HEK293 (cell line): ENCODE measurements around the gene OR9G4.

Source experiments
- CTCF ChIA-PET: fragments of 350-600 bp; formaldehyde crosslinking; extraction: SDS; loops from one replicate; lab custom pipeline; 2021; ENCODE audit warnings: antibody characterized with exemption; lab: Yijun Ruan, JAX
- POLR2A ChIA-PET: fragments of 300-600 bp; formaldehyde crosslinking; extraction: SDS; loops from one replicate; lab custom pipeline; 2020; ENCODE audit warnings: antibody characterized with exemption, inconsistent platforms; lab: Yijun Ruan, JAX
- H3K27ac ChIP-seq: fragments of 200-500 bp; sonication (Bioruptor generic); 2 replicates; pipeline ENCODE4 v1.5.1; 2014; ENCODE audit warnings: low read depth, low read length, control low read depth, inconsistent platforms; ENCODE audit errors: extremely low read depth
- H3K36me3 ChIP-seq, 2 experiments: fragments of 200-500 bp in 1 of 2; sonication (Bioruptor generic) in 1 of 2; 1 replicate in 1 of 2; 2 replicates in 1 of 2; pipeline ENCODE4 v1.5.1; 2014 to 2017; ENCODE audit warnings: inconsistent platforms in 2 of 2, low read length in 2 of 2; ENCODE audit not compliant: control insufficient read depth in 2 of 2, insufficient read depth in 1 of 2
- H3K4me1 ChIP-seq: fragments of 200-500 bp; sonication (Bioruptor generic); 2 replicates; pipeline ENCODE4 v1.5.1; 2014; ENCODE audit warnings: mild to moderate bottlenecking, low read length, inconsistent platforms; ENCODE audit not compliant: control insufficient read depth, insufficient read depth
- H3K4me3 ChIP-seq: 2 replicates; pipeline ENCODE4 v1.5.1; 2011; ENCODE audit warnings: low read depth, mild to moderate bottlenecking, control low read depth, low read length, moderate library complexity
- H3K9me3 ChIP-seq: fragments of 200-500 bp; sonication (Bioruptor generic); 2 replicates; pipeline ENCODE4 v1.5.1; 2014; ENCODE audit warnings: low read depth, low read length, inconsistent platforms; ENCODE audit not compliant: control insufficient read depth, insufficient read depth
- BCL6B ChIP-seq: fragments of 450-650 bp; formaldehyde crosslinking; IDR thresholded peaks from 2 replicates; pipeline ENCODE4 v1.5.1; 2017; ENCODE audit warnings: missing biosample characterization, missing genetic modification characterization
- GLIS2 ChIP-seq: fragments of 450-650 bp; formaldehyde crosslinking; IDR thresholded peaks from 2 replicates; pipeline ENCODE4 v1.5.1; 2016; ENCODE audit warnings: missing biosample characterization, missing genetic modification characterization
- KLF10 ChIP-seq: fragments of 450-650 bp; IDR thresholded peaks from 2 replicates; pipeline ENCODE4 v1.5.1; 2018; ENCODE audit warnings: missing biosample characterization, mild to moderate bottlenecking, missing genetic modification characterization
- KLF16 ChIP-seq: fragments of 450-650 bp; formaldehyde crosslinking; IDR thresholded peaks from 2 replicates; pipeline ENCODE4 v1.5.1; 2017; ENCODE audit warnings: missing biosample characterization, missing genetic modification characterization
- KLF17 ChIP-seq: fragments of 450-650 bp; formaldehyde crosslinking; IDR thresholded peaks from 2 replicates; pipeline ENCODE4 v1.5.1; 2016; ENCODE audit warnings: missing biosample characterization, missing genetic modification characterization
- MZF1 ChIP-seq: fragments of 450-650 bp; formaldehyde crosslinking; IDR thresholded peaks from 2 replicates; pipeline ENCODE4 v1.5.1; 2017; ENCODE audit warnings: missing biosample characterization, missing genetic modification characterization, borderline replicate concordance
- PRDM1 ChIP-seq: fragments of 450-650 bp; formaldehyde crosslinking; IDR thresholded peaks from 2 replicates; pipeline ENCODE4; 2016; ENCODE audit warnings: missing biosample characterization, missing genetic modification characterization
- WT1 ChIP-seq: fragments of 450-650 bp; formaldehyde crosslinking; IDR thresholded peaks from 2 replicates; pipeline ENCODE4 v1.5.1; 2016; ENCODE audit warnings: missing biosample characterization, missing genetic modification characterization
- ZBTB17 ChIP-seq: fragments of 450-650 bp; formaldehyde crosslinking; IDR thresholded peaks from 2 replicates; pipeline ENCODE4 v1.5.1; 2016; ENCODE audit warnings: missing biosample characterization, missing genetic modification characterization
- ZBTB7A ChIP-seq: fragments of 450-650 bp; formaldehyde crosslinking; IDR thresholded peaks from 2 replicates; pipeline ENCODE4 v1.5.1; 2016; ENCODE audit warnings: low read depth, missing biosample characterization, missing genetic modification characterization
- ZNF16 ChIP-seq: fragments of 450-650 bp; formaldehyde crosslinking; IDR thresholded peaks from 2 replicates; pipeline ENCODE4 v1.5.1; 2016; ENCODE audit warnings: low read depth, missing biosample characterization, missing genetic modification characterization
- ZNF2 ChIP-seq: fragments of 450-650 bp; formaldehyde crosslinking; IDR thresholded peaks from 2 replicates; pipeline ENCODE4 v1.5.1; 2016; ENCODE audit warnings: missing biosample characterization, missing genetic modification characterization
- ZNF24 ChIP-seq: fragments of 450-650 bp; formaldehyde crosslinking; IDR thresholded peaks from 2 replicates; pipeline ENCODE4 v1.5.1; 2016; ENCODE audit warnings: missing biosample characterization, missing genetic modification characterization
- ZNF26 ChIP-seq: fragments of 450-650 bp; formaldehyde crosslinking; IDR thresholded peaks from 2 replicates; pipeline ENCODE4 v1.5.1; 2016; ENCODE audit warnings: missing biosample characterization, missing genetic modification characterization
- ZNF292 ChIP-seq: fragments of 450-650 bp; formaldehyde crosslinking; IDR thresholded peaks from 2 replicates; pipeline ENCODE4 v1.5.1; 2016; ENCODE audit warnings: low read depth, missing biosample characterization, missing genetic modification characterization, borderline replicate concordance
- ZNF335 ChIP-seq: fragments of 450-650 bp; formaldehyde crosslinking; conservative IDR thresholded peaks from 2 replicates; pipeline ENCODE4 v1.5.1; 2016; ENCODE audit warnings: missing biosample characterization, missing genetic modification characterization
- ZNF350 ChIP-seq: fragments of 450-650 bp; formaldehyde crosslinking; IDR thresholded peaks from 2 replicates; pipeline ENCODE4 v1.5.0; 2017; ENCODE audit warnings: missing biosample characterization, mild to moderate bottlenecking, missing genetic modification characterization
- ZNF394 ChIP-seq: fragments of 450-650 bp; formaldehyde crosslinking; IDR thresholded peaks from 2 replicates; pipeline ENCODE4 v1.5.1; 2016; ENCODE audit warnings: missing biosample characterization, missing genetic modification characterization, mild to moderate bottlenecking, moderate library complexity, borderline replicate concordance
- ZNF404 ChIP-seq: fragments of 450-650 bp; formaldehyde crosslinking; IDR thresholded peaks from 2 replicates; pipeline ENCODE4 v1.5.1; 2017; ENCODE audit warnings: missing biosample characterization, missing genetic modification characterization
- ZNF624 ChIP-seq: fragments of 450-650 bp; formaldehyde crosslinking; IDR thresholded peaks from 2 replicates; pipeline ENCODE4 v1.5.1; 2017; ENCODE audit warnings: missing biosample characterization, missing genetic modification characterization
- ZNF660 ChIP-seq: fragments of 450-650 bp; IDR thresholded peaks from 2 replicates; pipeline ENCODE4 v1.5.1; 2018; ENCODE audit warnings: missing biosample characterization, mild to moderate bottlenecking, missing genetic modification characterization
- ZNF707 ChIP-seq: fragments of 450-650 bp; formaldehyde crosslinking; IDR thresholded peaks from 2 replicates; pipeline ENCODE4 v1.5.1; 2016; ENCODE audit warnings: missing biosample characterization, missing genetic modification characterization
- ZNF768 ChIP-seq: fragments of 450-650 bp; formaldehyde crosslinking; IDR thresholded peaks from 2 replicates; pipeline ENCODE4 v1.5.1; 2018; ENCODE audit warnings: missing biosample characterization, mild to moderate bottlenecking, missing genetic modification characterization

Gene OR9G4

GRCh38 chr11:56714206-56714605 lies 34.3 kb downstream of the OR9G4 start:
- no peak for TF ChIP-seq ZBTB17 (tag by site-specific recombination)
- TF ChIP-seq KLF17: no peak
- no peak for TF ChIP-seq BCL6B
- no peak for TF ChIP-seq ZNF660 (tag by site-specific recombination)
- no peak for TF ChIP-seq ZNF2 (tag by site-specific recombination)
- no peak for TF ChIP-seq ZNF768 (tag by site-specific recombination)
- no peak for TF ChIP-seq ZNF350
- TF ChIP-seq ZNF624 (tag by site-specific recombination): no peak
- H3K9me3 ChIP-seq: no peaks in the 10 kb centered on the region
- H3K4me1 ChIP-seq: no peaks in the 10 kb centered on the region
- no peaks in the 10 kb centered on the region for H3K36me3 ChIP-seq
- ChIA-PET CTCF (no interaction called here), POLR2A (no interaction called here)
- H3K27ac ChIP-seq: no peak overlapping the region
- no peak overlapping the region for H3K4me3 ChIP-seq

GRCh38 chr11:56706486-56706885 lies 42.0 kb downstream of the OR9G4 start:
- POLR2A ChIA-PET: no interaction called here
- CTCF ChIA-PET: interaction anchor here (0.5 kb wide), 1 partner anchor 9 kb away, joined by 3 read pairs; no protein-coding TSS in a partner anchor
- TF ChIP-seq ZNF335 (tag by site-specific recombination) (no peak), ZNF707 (tag by site-specific recombination) (no peak), BCL6B (no peak), KLF10 (no peak), KLF16 (tag by site-specific recombination) (no peak), ZNF16 (no peak), WT1 (tag by site-specific recombination) (no peak), ZBTB7A (tag by site-specific recombination) (no peak), ZNF404 (no peak), MZF1 (tag by site-specific recombination) (no peak), ZNF292 (tag by site-specific recombination) (no peak), ZNF26 (tag by site-specific recombination) (no peak), GLIS2 (no peak), ZNF624 (tag by site-specific recombination) (no peak), PRDM1 (tag by site-specific recombination) (no peak), ZNF394 (no peak), ZNF2 (tag by site-specific recombination) (no peak), ZNF24 (no peak)
- Histone ChIP-seq H3K27ac (no peak overlapping the region), H3K4me1 (no peaks in the 10 kb centered on the region), H3K36me3 (no peaks in the 10 kb centered on the region), H3K9me3 (no peaks in the 10 kb centered on the region), H3K4me3 (no peak overlapping the region)
